GM19351 (cell line): ENCODE results near the gene CDHR5.

Source experiments
- ATAC-seq: cut with Tn5 transposase; IDR thresholded peaks from one replicate; pipeline ENCODE4 v1.9.1; 2021; ENCODE audit warnings: mild to moderate bottlenecking, moderate library complexity; ENCODE audit not compliant: unreplicated experiment

CDHR5 gene

GRCh38 chr11:646214-646613 is 21.5 kb upstream of the CDHR5 start:
- no peak for ATAC-seq

DNA sequence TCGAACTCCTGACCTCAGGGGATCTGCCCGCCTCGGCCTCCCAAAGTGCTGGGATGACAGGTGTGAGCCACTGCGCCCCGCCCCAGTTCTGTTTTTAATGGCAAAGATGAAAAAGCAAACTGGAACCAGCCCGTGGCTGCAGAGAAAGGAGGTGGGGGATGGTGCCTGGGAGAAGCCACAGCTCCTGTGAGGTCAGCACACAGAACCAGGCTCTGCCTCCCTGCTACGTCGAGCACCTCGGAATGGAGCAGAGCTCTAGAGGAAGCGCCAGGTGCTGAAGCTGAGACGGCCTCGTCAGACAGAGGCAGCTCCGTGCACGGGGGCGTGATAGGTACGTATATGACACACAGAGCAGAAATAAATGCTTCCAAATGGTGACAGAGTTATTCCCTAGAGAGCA is 20.8 kb upstream of the CDHR5 start:
- no peak for ATAC-seq

GRCh38 chr11:643849-644738 is 19.3 kb upstream of the CDHR5 start:
- ATAC-seq, result no peak

DNA sequence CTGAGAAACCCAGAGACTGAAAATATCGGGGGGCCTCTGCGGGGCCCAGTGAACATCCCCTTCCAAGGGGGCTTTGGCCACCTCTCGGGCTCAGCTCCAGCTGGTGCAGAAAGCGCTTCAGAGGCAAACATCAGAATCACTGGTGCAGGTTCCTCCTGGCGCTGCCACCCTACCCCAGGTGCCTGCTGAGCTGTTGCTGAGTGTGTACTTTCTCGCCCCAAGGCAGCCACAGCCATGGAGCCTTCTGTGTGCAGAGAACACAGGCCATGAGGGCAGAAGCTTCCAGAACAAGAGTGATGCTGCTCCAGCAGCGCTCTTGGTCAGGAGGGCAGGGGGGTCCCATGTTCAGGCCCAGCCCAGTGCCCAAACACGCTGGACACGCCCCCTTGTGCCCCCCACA is 18.6 kb upstream of the CDHR5 start:
- ATAC-seq, result no peak

GRCh38 chr11:641806-642370 is 17.1 kb upstream of the CDHR5 start:
- no peak for ATAC-seq

DNA sequence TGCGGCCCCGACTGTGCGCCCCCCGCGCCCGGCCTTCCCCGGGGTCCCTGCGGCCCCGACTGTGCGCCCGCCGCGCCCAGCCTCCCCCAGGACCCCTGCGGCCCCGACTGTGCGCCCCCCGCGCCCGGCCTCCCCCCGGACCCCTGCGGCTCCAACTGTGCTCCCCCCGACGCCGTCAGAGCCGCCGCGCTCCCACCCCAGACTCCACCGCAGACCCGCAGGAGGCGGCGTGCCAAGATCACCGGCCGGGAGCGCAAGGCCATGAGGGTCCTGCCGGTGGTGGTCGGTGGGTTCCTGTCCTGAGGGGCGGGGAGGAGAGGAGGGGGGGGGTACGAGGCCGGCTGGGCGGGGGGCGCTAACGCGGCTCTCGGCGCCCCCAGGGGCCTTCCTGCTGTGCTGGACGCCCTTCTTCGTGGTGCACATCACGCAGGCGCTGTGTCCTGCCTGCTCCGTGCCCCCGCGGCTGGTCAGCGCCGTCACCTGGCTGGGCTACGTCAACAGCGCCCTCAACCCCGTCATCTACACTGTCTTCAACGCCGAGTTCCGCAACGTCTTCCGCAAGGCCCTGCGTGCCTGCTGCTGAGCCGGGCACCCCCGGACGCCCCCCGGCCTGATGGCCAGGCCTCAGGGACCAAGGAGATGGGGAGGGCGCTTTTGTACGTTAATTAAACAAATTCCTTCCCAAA is 15.4 kb upstream of the CDHR5 start:
- no peak for ATAC-seq

- no peak for ATAC-seq
Measured at GRCh38 chr11:639332-639955, 14.7 kb upstream of the CDHR5 start.

- no peak for ATAC-seq
Measured at GRCh38 chr11:638631-639331, 14.0 kb upstream of the CDHR5 start.

GRCh38 chr11:637593-638521 is 13.1 kb upstream of the CDHR5 start:
- ATAC-seq, result no peak

DNA sequence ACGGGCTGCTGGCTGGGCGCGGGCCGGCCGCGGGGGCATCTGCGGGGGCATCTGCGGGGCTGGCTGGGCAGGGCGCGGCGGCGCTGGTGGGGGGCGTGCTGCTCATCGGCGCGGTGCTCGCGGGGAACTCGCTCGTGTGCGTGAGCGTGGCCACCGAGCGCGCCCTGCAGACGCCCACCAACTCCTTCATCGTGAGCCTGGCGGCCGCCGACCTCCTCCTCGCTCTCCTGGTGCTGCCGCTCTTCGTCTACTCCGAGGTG is 12.5 kb upstream of the CDHR5 start:
- no peak for ATAC-seq

DNA sequence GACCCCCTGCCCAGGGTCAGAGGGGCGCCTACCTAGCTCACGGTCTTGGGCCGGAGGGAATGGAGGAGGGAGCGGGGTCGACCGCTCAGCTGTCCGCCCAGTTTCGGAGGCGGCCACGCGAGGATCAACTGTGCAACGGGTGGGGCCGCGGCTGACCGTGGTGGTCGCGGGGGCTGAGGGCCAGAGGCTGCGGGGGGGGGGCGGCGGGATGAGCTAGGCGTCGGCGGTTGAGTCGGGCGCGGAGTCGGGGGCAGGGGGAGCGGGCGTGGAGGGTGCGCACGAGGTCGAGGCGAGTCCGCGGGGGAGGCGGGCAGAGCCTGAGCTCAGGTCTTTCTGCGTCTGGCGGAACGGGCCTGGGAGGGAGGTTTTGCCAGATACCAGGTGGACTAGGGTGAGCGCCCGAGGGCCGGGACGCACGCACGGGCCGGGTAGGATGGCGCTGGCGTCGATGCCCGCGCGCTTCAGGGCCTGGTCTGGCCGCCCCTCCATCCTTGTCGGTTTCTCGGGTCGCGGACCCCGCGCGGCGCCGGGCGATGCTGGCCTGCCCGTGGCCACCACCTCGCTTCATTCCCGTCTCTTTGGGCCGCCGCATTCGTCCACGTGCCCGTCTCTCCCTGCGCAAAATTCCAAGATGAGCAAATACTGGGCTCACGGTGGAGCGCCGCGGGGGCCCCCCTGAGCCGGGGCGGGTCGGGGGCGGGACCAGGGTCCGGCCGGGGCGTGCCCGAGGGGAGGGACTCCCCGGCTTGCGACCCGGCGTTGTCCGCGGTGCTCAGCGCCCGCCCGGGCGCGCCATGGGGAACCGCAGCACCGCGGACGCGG is 12.0 kb upstream of the CDHR5 start, which contains the start of gene DRD4:
DRD4 (plus strand) TSS at position 759 of the 822 bp plus-strand sequence; CDS start at position 795, 36 bp downstream.
- no peak for ATAC-seq

DNA sequence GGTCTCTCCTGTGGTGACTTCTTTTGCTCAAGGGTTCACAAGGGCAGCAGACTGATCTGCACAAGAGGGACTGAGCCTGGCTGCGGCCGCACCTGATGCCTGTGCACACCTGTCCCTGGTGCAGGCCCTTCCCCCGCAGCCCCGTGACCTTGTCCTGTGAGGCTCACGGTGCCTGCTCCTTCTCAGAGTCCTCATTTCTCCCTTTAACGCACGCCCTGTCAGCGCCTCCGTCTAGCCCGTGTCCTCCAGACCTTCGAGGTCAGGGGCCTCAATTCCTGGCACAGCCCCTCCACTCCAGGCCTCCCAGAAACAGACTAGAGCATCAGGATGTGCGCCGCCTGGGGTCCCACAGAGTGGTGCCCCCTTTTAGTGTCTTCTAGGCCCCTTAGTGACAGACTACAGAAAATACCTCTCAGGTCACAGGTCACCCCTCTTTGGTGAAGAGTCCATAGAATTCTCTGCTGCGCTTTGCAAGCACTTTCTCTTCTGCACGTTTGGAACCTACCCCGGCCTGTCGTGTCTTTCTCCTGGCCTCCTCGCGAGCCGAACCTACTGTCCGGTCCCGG is 11.3 kb upstream of the CDHR5 start:
- no peak for ATAC-seq

- no peak for ATAC-seq
Measured at GRCh38 chr11:630871-631270, 6.1 kb upstream of the CDHR5 start.

- no peak for ATAC-seq
Measured at GRCh38 chr11:629237-629583, 4.5 kb upstream of the CDHR5 start.

DNA sequence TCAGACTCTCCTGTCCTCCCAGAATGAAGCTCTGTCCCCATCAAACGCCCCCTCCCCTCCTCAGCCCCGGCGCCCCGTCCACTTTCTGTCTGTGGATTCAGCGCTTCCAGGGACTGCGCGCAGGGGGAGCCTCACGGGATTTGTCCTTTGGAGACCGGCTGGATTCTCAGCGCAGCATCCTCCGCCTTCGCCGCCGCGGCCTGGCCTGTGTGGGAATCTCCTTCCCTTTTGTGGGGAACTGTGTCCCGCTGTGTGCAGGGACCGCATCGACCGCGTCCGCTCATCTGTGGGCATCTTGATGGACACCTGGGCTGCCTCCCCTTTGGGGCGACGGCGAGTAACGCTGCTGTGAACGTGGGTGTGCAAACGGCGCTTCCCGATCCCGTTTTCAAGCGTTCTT is 3.3 kb upstream of the CDHR5 start:
- ATAC-seq, result no peak

GRCh38 chr11:627308-627576 is 2.5 kb upstream of the CDHR5 start:
- no peak for ATAC-seq

- no peak for ATAC-seq
Measured at GRCh38 chr11:626475-627307, 1.9 kb upstream of the CDHR5 start, which contains the start of gene SCT. Gene SCT (minus strand): TSS chr11:627181. CDS start chr11:627143, 38 bp downstream.

GRCh38 chr11:625636-626268 is 997 bp upstream of the CDHR5 start:
- ATAC-seq, result no peak
